IPS-18c (cell line): ENCODE results near the gene C2CD4B.

Source experiments
- H3K4me3 ChIP-seq: 2 replicates; pipeline ENCODE4 v1.7.0; 2013; ENCODE audit warnings: low read depth, mild to moderate bottlenecking, low read length, moderate library complexity; ENCODE audit not compliant: insufficient read depth
- H3K9me3 ChIP-seq: one replicate; pipeline ENCODE4 v1.6.1; 2013; ENCODE audit warnings: mild to moderate bottlenecking, low read length, moderate library complexity; ENCODE audit not compliant: control insufficient read depth, insufficient read depth

Gene C2CD4B

GRCh38 chr15:62126364-62126763 lies 38.7 kb downstream of the C2CD4B start:
- no peaks in the 10 kb centered on the region for H3K9me3 ChIP-seq
- H3K4me3 ChIP-seq: no peak overlapping the region

- Histone ChIP-seq H3K9me3 (no peaks in the 10 kb centered on the region), H3K4me3 (no peak overlapping the region)
These were observed 39.3 kb downstream of the C2CD4B start for GRCh38 chr15:62125773-62126172.

- no peak overlapping the region for H3K4me3 ChIP-seq
- H3K9me3 ChIP-seq: no peaks in the 10 kb centered on the region
These were observed 40.1 kb downstream of the C2CD4B start for GRCh38 chr15:62124973-62125303.

GRCh38 chr15:62124176-62124972 lies 40.7 kb downstream of the C2CD4B start:
- H3K9me3 ChIP-seq: no peaks in the 10 kb centered on the region
- H3K4me3 ChIP-seq: no peak overlapping the region

GRCh38 chr15:62122249-62122648 lies 42.8 kb downstream of the C2CD4B start:
- H3K9me3 ChIP-seq: peaks cover 3% of the 10 kb centered on the region
- no peak overlapping the region for H3K4me3 ChIP-seq

GRCh38 chr15:62121273-62122015 lies 43.6 kb downstream of the C2CD4B start:
- Histone ChIP-seq H3K9me3 (peaks cover 3% of the 10 kb centered on the region), H3K4me3 (no peak overlapping the region)

GRCh38 chr15:62120776-62121175 lies 44.3 kb downstream of the C2CD4B start:
- Histone ChIP-seq H3K4me3 (no peak overlapping the region), H3K9me3 (peaks cover 3% of the 10 kb centered on the region)

- H3K9me3 ChIP-seq: peaks cover 3% of the 10 kb centered on the region
- H3K4me3 ChIP-seq: no peak overlapping the region
These were observed 45.2 kb downstream of the C2CD4B start for GRCh38 chr15:62119874-62120273.

- Histone ChIP-seq H3K4me3 (no peak overlapping the region), H3K9me3 (peaks cover 3% of the 10 kb centered on the region)
These were observed 45.7 kb downstream of the C2CD4B start for GRCh38 chr15:62119227-62119864.

GRCh38 chr15:62118520-62119226 lies 46.4 kb downstream of the C2CD4B start:
- Histone ChIP-seq H3K9me3 (peaks cover 3% of the 10 kb centered on the region), H3K4me3 (no peak overlapping the region)

GRCh38 chr15:62115847-62116246 lies 49.2 kb downstream of the C2CD4B start:
- Histone ChIP-seq H3K9me3 (peaks cover 3% of the 10 kb centered on the region), H3K4me3 (no peak overlapping the region)
